Anterior cingulate cortex (tissue), 58 donors: ENCODE results near the gene TFF3.

Experiments used
- DNase-seq, 58 donors: peaks; one replicate each; lab custom pipeline; 2025; lab: John Stamatoyannopoulos, UW

TFF3 gene

GRCh38 chr21:42272984-42273600 is 42.1 kb downstream of the TFF3 start:
- DNase-seq = no peak

- DNase-seq = no peak
Measured at GRCh38 chr21:42272109-42272962, 42.9 kb downstream of the TFF3 start.

GRCh38 chr21:42271065-42271464 is 44.1 kb downstream of the TFF3 start:
- no peak for DNase-seq

- DNase-seq = no peak
Measured at GRCh38 chr21:42269386-42269785, 45.8 kb downstream of the TFF3 start.

GRCh38 chr21:42266971-42267556 is 48.1 kb downstream of the TFF3 start:
- DNase-seq = no peak

GRCh38 chr21:42265231-42265812 is 49.9 kb downstream of the TFF3 start:
- DNase-seq = no peak

- no peak for DNase-seq
Measured at GRCh38 chr21:42264245-42265195, 50.7 kb downstream of the TFF3 start.

GRCh38 chr21:42263591-42264131 is 51.5 kb downstream of the TFF3 start:
- no peak for DNase-seq

- DNase-seq = peak in 19 of 58 donors; percentile 12 to 90 (median 31)
Measured at GRCh38 chr21:42262831-42263231, 52.4 kb downstream of the TFF3 start.

GRCh38 chr21:42261829-42262200 is 53.4 kb downstream of the TFF3 start:
- DNase-seq = no peak
